GM06990 (cell line): ENCODE results near the gene CDK6.

Experiments
- DNase-seq: peaks from one replicate; pipeline ENCODE4 v3.0.0-alpha.2; 2011; ENCODE audit not compliant: insufficient read length; ENCODE audit errors: extremely low read depth
- H3K27me3 ChIP-seq: replicated peaks from 2 replicates; pipeline ENCODE4 v1.6.0; 2011; ENCODE audit warnings: low read length; ENCODE audit not compliant: control insufficient read depth, insufficient read depth
- H3K36me3 ChIP-seq: 2 replicates; pipeline ENCODE4 v1.5.1; 2011; ENCODE audit warnings: low read length; ENCODE audit not compliant: control insufficient read depth, insufficient read depth
- H3K4me3 ChIP-seq: replicated peaks from 2 replicates; pipeline ENCODE4 v1.5.1; 2011; ENCODE audit warnings: low read depth, mild to moderate bottlenecking, control low read depth, low read length
- TF ChIP-seq, protein P1 (sequence below): IDR thresholded peaks from 2 replicates; pipeline ENCODE4 v1.5.1; 2011; ENCODE audit warnings: low read length, control low read depth, mild to moderate bottlenecking, inconsistent platforms; ENCODE audit not compliant: insufficient read depth, poor library complexity, severe bottlenecking

The CDK6 gene

GRCh38 chr7:92657391-92657790, 179.0 kb downstream of the CDK6 start:
- H3K36me3 ChIP-seq = no peaks in the 10 kb centered on the region; the same call in 1 of the 2 replicates
- no peak for DNase-seq
- no peaks in the 10 kb centered on the region for H3K27me3 ChIP-seq
- TF ChIP-seq, protein P1, sequence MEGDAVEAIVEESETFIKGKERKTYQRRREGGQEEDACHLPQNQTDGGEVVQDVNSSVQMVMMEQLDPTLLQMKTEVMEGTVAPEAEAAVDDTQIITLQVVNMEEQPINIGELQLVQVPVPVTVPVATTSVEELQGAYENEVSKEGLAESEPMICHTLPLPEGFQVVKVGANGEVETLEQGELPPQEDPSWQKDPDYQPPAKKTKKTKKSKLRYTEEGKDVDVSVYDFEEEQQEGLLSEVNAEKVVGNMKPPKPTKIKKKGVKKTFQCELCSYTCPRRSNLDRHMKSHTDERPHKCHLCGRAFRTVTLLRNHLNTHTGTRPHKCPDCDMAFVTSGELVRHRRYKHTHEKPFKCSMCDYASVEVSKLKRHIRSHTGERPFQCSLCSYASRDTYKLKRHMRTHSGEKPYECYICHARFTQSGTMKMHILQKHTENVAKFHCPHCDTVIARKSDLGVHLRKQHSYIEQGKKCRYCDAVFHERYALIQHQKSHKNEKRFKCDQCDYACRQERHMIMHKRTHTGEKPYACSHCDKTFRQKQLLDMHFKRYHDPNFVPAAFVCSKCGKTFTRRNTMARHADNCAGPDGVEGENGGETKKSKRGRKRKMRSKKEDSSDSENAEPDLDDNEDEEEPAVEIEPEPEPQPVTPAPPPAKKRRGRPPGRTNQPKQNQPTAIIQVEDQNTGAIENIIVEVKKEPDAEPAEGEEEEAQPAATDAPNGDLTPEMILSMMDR = no peak
- no peak overlapping the region for H3K4me3 ChIP-seq

- TF ChIP-seq, protein P1 = no peak
Observed at GRCh38 chr7:92656121-92656520, 180.3 kb downstream of the CDK6 start.

DNA sequence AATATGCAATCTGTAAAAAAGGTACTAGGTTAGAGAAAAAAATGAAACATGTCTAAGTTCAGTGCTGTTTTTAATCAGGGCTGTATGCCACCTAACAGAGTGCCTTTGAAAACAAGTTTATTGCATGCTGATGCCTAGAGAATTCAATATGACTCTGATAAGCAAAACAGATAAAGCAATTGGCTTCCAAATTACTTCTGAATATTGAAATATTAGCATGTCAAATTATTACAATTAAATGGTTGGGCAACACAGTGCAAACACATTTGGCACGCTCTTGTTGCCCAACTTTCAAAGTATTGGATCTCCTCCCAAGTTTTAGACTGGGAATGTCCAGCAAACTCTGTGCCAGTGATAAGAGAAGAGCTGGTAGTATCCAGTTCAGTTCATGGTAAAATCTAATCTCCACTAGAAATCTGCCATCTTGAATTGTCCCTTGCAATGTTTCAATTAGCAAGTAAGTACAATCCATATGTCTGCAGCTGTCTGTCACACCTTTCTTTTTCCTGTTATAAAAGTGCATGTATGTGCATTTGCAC, 181.0 kb downstream of the CDK6 start:
- H3K4me3 ChIP-seq = no peak overlapping the region
- H3K36me3 ChIP-seq = no peaks in the 10 kb centered on the region; the same call in 1 of the 2 replicates
- H3K27me3 ChIP-seq = no peaks in the 10 kb centered on the region
- DNase-seq = no peak
- TF ChIP-seq, protein P1 = no peak

More at GRCh38 chr7:92656121-92656520, 180.3 kb downstream of the CDK6 start:
- H3K36me3 ChIP-seq = no peaks in the 10 kb centered on the region; the same call in 1 of the 2 replicates
- no peaks in the 10 kb centered on the region for H3K27me3 ChIP-seq
- DNase-seq = no peak
- no peak overlapping the region for H3K4me3 ChIP-seq

GRCh38 chr7:92653136-92653535, 183.2 kb downstream of the CDK6 start:
- DNase-seq = no peak
- H3K4me3 ChIP-seq = no peak overlapping the region
- TF ChIP-seq, protein P1 = no peak
- H3K36me3 ChIP-seq = no peaks in the 10 kb centered on the region
- no peaks in the 10 kb centered on the region for H3K27me3 ChIP-seq

DNA sequence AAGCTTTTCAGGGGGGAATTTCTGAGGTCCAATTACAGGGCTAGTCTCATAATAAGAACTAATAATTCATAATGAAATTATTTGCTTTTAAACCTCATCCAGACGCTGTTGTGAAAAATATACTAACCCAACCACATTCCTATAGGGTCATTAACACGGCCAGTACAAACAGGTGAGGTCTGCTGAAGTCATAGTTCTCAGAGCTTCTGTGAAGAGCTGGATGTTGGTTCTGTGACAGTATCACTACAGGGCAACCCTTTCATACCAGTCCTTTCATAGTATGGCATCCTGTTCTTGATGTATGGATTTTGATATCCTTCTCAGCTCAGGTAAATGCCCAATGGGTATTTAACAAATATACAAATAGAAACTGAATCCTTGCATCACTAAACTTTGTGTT, 183.8 kb downstream of the CDK6 start:
- H3K36me3 ChIP-seq = no peaks in the 10 kb centered on the region
- H3K27me3 ChIP-seq = no peaks in the 10 kb centered on the region
- H3K4me3 ChIP-seq = no peak overlapping the region
- no peak for DNase-seq
- TF ChIP-seq, protein P1 = no peak

DNA sequence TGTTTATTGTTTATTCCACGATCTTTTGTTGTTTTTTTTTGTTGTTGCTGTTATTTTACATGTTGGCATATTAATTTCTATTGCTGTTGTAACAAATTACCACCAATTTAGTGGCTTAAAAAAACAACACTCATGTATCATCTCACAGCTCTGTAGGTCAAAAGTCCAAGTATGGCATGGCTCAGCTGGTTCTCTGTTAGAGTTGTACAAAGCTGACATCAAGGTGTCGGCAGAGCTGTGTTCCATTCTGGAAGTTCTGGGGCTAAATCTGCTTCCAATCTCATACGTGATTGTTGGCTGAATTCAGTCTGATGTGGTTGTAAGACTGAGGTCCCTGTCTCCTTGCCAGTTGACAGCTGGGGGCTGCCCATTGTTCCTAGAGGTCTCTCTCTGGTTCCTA, 186.0 kb downstream of the CDK6 start:
- no peak for DNase-seq
- TF ChIP-seq, protein P1 = no peak
- Histone ChIP-seq H3K4me3 (no peak overlapping the region), H3K27me3 (no peaks in the 10 kb centered on the region), H3K36me3 (no peaks in the 10 kb centered on the region; the same call in 1 of the 2 replicates)
